Measurements from ENCODE around the gene KCNC3.

- TF ChIP-seq, protein P1, sequence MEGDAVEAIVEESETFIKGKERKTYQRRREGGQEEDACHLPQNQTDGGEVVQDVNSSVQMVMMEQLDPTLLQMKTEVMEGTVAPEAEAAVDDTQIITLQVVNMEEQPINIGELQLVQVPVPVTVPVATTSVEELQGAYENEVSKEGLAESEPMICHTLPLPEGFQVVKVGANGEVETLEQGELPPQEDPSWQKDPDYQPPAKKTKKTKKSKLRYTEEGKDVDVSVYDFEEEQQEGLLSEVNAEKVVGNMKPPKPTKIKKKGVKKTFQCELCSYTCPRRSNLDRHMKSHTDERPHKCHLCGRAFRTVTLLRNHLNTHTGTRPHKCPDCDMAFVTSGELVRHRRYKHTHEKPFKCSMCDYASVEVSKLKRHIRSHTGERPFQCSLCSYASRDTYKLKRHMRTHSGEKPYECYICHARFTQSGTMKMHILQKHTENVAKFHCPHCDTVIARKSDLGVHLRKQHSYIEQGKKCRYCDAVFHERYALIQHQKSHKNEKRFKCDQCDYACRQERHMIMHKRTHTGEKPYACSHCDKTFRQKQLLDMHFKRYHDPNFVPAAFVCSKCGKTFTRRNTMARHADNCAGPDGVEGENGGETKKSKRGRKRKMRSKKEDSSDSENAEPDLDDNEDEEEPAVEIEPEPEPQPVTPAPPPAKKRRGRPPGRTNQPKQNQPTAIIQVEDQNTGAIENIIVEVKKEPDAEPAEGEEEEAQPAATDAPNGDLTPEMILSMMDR (IDR thresholded peaks at IDR 0.05): no peak
- TF ChIP-seq POLR2A (IDR thresholded peaks at IDR 0.05): no peak
Measured at GRCh38 chr19:50320596-50320995, 8.6 kb downstream of the KCNC3 start.

Data from adrenal gland (tissue), 5 donors.